ENCODE results near the gene ADGRV1.

ADGRV1 gene

DNA sequence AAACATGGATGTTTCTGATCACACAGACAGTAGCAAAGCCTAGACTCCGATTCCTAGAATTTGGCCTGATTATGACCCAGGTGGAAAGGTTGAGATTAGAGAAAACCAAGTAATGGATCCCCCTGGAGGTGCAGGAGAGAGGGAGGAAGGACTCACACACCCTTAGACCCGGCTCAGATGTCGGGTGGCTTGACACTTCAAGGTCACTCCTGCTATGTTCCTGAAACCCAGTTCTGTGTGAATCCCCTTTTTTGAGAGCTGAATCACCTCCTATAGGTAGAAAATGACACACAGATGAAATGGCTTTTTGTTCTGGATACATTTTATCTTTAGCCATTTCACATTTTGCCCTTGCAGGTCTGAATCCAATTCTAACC lies 631.7 kb downstream of the ADGRV1 start:
- no peak for DNase-seq (ENCODE audit: low read depth, low spot score)

DNA sequence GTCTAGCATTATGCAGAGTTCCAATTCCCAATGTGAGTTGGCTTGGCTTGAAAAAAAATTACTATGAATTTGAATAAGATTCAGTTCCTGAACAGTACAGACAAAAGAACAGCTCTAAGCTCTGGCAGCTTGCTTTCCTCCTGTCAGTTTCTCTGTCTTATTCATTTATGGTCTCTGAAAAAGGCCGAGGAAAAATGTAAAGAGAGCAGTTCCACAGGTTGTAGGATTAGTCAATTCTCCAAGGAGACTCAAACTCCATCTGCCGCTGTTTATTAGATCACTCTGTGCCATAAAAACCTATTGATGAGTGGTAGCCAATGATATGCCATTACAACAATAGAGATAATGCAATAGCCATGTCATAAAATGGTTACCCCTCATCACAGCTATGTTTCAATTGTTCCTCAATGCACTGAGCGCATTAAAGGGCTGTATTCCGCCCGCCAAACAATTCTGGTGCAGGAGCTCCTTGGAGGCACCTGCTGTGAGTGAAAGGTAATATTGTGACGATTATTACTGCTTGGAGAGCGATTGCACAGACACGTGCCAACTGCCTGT lies 636.3 kb downstream of the ADGRV1 start:
- DNase-seq (ENCODE audit: low read depth, low spot score) = no peak

DNA sequence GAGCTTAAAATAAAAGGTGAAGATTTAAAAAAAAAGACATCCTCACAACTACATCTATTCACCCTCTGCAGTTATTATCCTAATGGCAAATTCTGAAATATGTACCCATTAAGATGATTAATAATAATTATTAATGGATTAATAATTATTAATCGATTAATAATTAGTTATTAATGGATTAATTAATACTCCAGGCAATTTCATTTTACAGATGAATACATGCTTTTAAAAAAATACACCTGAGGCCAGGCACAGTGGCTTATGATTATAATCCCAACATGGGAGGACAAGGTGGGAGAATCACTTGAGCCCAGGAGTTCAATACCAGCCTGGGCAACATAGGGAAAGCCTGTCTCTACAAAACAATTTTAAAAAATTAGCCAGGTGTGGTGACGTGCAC lies 642.1 kb downstream of the ADGRV1 start:
- no peak for DNase-seq (ENCODE audit: low read depth, low spot score)

DNA sequence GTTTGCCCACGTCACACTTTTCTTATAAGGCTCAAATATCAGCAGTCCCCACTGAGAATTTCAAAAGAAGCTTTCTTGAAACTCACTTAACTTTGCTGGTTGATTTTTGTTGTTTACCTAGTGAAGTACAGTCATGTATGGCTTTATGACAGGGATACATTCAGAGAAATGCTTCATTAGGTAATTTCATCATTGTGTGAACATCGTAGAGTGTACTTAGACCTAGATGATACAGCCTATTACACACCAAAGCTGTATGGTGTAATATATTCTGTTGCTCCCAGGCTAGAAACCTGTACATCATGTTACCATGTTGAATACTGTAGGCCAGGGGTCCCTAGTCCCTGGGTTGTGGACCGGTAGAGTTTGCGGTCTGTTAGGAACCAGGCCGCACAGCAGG lies 647.5 kb downstream of the ADGRV1 start:
- no peak for DNase-seq (ENCODE audit: low read depth, low spot score)

DNA sequence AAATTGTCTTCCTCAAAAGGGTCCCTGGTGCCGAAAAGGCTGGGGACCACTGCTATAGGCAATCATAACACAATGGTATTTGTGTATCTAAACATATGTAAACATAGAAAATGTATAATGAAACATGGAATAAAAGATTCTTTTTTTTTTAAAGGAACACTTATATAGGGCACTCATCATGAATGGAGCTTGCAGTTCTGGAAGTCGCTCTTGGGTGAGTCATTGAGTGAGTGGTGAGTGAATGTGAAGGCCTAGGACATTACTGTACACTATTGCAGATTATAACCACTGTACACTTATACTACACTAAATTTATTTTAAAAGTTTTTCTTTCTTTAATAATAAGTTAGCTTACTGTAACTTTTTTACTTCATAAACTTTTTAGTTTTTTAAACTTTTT lies 648.1 kb downstream of the ADGRV1 start:
- DNase-seq (ENCODE audit: low read depth, low spot score) = no peak

DNA sequence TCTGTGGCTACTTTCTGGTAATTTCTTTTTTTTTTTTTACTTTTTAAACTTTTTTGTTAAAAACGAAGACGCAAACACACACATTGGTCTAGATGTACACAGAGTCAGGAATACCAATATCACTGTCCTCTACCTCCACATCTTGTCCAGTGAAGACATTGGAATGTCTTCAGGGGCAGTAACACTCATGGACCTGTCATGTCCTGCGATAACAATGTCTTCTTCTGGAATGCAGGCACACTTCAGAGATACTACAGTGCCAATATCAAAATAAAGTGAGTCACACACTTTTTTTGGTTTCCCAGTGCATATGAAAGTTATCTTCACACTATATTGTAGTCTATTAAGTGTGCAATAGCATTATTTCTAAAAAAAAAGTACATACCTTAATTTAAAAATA lies 648.7 kb downstream of the ADGRV1 start:
- no peak for DNase-seq (ENCODE audit: low read depth, low spot score)

DNA sequence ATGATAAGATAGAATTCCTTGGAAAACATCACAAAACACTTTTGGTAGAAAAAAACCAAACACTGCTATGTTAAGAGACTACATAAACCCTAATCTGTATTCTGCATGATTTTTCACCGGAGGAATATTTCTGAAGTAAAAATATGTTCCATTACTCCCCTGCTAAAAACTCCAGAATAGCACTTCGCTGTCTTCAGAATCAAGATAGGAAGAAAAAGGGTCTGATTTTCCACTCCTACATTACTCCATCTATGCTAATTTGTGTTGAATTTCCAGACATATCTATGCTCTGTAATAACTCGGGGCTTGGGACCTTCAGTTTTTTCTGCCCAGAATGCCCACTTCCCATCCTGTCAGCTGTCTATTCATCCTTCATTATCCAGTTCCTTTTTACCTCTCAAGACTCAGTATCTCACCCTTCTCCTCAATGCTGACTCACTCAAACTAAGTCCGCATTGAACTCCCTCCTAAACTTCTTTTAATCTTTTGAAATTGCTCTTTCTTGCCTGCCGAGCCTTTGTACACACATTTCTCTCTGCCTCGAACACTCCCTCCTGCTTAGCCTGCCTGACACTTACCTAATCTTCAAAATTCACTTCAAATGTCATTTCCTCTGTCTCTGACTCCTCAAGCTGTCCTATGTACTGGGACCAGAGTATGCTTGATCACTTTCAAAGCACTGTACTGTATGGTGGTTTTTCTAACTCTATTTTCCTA lies 653.6 kb downstream of the ADGRV1 start:
- no peak for DNase-seq (ENCODE audit: low read depth, low spot score)

DNA sequence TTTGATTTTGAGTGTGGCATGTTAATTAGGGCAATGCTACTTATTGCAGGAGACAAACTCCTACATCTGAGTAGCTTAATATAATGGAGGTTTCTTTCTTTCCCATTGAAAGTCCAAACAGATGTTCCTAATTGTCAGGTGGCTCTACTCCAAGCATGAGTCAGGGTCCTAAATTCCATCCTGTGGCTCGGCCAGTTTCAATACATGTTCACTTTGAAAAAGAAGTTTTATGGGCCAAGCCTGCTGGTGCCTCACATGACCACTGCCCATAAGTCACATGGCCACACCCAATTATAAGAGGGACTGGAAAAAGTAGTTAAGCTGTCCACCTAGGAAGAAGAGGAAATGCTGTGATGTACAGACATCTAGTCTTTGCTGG lies 654.1 kb downstream of the ADGRV1 start:
- DNase-seq (ENCODE audit: low read depth, low spot score) = peak; percentile 40
